Suppressor macrophage treated with lipopolysaccharide for 4 hours (primary cell): ENCODE results near the gene PCF11.
"Not testable (repeated sequence)": the region's sequence is repeated elsewhere in the genome, so short reads cannot be mapped to it uniquely, and the experiment has no call there.

Experiments used
- DNase-seq: peaks from one replicate; pipeline ENCODE4 v3.0.0-alpha.2; 2020

Gene PCF11

DNA sequence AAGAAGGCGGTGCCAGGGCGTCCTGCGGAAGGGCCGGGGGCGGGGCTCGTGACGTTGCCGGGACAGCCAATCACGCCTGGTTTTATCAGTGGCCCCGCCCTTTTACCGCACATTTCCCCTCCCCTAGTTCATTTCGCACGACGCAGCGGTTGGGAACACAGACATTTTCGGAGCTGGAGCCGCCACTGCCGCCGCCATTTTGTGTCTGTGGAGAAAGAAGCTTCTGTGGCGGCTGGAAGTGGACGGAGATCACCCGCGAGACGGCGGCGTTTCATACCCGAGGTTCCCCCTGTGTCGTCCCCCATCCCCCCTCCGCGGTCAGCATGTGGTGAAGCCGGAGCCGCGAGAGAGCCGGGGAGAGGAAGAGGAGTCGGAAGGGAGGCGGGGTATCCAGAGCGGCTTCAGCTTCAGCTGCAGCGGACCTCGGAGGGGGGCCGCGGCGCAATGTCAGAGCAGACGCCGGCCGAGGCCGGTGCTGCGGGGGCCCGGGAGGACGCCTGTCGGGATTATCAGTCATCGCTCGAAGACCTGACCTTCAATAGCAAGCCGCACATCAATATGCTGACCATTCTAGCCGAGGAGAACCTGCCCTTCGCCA lies at the start of gene PCF11:
Gene PCF11, plus strand, starts transcription at position 136 of the 598 bp plus-strand sequence. Its CDS starts 309 bp downstream, at position 445.
- no peak for DNase-seq

DNA sequence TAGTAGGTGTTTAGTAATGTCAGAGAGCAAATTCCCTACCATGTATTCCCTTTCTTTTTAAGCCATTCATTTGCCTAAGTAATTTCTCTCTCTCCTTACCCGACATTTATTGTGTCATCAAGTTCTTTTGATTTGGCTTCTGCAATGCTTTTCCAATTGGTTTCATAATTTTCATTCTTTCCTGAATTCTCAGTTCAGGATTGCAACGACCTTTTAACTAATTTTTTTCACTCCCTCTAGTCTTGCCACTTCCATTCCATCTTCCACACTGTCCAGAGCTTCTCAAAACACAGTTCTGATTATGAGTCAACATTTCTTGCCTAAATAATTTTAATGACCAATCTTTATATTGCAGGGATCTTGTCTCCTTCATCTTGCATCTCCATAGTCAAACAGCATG lies 44.0 kb upstream of the PCF11 start:
- no peak for DNase-seq

GRCh38 chr11:83115026-83115425 lies 41.9 kb upstream of the PCF11 start:
- DNase-seq, result no peak

GRCh38 chr11:83115551-83115950 lies 41.4 kb upstream of the PCF11 start:
- DNase-seq, result no peak

DNA sequence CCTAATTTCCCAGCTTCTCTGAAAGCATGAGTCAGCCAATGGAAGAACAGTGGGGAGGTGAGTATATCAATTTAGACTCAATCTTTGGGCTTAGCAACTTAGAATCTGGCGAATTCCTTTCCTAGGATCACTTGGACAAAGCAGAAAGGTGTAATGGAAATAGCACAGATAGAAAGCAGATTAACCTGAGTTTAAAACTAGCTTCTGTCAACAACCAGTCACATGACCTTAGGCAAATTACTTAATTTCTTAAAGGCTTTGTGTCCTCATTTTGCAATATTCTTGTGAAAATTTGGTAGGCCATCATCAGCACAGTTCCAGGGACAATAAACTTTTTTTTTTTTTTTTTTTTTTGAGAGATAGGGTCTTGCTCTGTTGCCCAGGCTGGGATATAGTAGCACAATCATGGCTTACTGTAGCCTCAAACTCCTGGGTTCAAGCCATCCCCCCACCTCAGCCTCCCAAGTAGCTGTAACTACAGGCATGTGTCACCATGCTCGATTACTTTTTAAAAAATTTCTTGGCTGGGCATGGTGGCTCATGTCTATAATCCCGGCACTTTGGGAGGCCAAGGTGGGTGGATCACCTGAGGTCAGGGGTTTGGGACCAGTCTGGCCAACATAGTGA lies 40.8 kb upstream of the PCF11 start:
- peak; percentile 16 for DNase-seq

GRCh38 chr11:83118814-83119213 lies 38.1 kb upstream of the PCF11 start:
- no peak for DNase-seq

DNA sequence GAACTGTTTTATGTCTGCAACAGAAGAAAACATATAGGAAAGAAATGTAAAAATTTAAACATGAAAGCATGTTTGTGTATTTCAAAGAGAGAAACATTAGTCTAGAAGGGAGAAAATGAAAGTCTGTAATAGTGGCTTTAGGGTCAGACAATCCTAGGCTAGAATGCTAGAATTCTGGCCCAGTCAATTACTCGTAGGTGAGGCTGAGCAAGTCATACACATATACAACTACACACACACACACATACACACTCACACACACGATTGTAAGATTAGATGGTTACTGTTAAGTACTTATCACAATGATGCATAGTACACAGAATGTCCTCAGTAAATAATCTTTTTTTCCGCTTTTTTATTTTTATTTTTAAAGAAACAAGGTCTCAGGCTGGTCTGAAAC lies 37.7 kb upstream of the PCF11 start:
- no peak for DNase-seq

DNA sequence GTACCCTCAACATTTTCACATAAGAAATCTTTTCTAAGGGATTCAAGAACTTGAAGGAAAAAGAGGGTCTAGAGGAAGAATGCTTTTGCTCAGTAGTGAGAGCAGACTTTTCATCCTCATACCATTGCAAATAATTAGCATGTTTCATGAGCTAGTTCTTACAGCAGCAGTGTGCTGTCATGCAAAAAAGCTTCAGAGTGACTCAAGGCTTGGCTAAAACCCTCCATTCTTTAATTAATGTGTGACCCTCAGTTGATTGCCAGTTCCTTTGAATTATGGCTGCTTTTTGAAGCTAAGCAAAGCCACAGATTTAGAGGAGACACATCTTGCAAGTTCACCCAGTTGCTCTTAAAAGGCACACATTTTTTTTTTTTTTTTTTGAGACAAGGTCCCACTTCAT lies 36.6 kb upstream of the PCF11 start:
- no peak for DNase-seq

GRCh38 chr11:83122050-83122449 lies 34.9 kb upstream of the PCF11 start:
- peak; percentile 16 for DNase-seq

DNA sequence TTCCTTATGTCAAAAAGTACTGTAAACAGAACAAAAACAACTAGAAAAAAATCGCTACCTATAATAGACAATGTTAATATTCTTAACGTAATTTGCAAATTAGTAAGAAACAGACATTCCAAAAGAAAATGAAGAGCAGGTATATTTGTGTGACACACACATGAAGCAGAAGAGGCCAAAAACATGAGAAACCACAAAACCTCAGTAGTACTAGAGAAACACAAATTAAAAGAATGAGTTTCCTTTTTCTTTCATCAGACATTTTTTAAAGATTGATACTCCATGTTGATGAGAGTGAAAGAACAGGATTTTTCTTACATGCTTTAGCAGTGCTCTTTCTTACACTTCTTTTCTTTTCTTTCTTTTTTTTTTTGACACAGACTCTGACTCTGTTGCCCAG lies 34.2 kb upstream of the PCF11 start:
- DNase-seq, result no peak

- DNase-seq, result no peak
Measured at GRCh38 chr11:83124636-83125424, 32.1 kb upstream of the PCF11 start.

DNA sequence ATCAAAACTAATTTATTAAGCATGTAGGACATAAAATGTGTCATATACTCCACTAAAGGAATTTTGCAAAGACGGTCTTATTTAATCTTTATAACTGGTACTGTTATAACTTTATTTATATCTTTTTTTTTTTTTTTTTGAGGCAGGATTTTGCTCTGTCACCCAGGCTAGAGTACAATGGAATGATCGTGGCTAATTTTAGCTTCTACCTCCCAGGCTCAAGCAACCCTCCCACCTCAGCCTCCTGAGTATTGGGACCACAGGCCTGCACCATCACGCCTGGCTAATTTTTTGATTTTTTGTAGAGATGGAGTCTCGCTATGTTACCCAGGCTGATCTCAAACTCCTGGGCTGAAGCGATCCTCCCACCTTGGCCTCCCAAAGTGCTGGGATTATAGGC lies 31.4 kb upstream of the PCF11 start:
- no peak for DNase-seq

- DNase-seq, result no peak
Measured at GRCh38 chr11:83127310-83127637, 29.7 kb upstream of the PCF11 start.

DNA sequence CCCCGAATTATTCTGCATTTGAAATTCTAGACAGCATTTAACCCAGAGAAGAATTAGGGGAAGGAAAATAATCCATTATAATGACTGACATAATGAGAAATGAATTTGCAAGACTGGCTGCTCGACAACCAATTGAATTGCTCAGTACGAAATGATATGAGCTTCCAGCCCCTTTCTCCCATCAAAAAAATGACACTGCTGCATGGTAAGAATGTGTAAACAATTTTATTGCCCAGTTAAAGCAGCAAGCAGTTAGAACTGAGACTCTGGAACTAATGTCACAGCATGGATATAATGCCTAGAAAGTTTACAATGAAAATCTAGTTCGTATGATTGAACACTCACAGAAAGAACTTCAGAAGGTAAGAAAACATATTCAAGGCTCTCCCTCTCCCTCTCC lies 24.7 kb upstream of the PCF11 start:
- no peak for DNase-seq

GRCh38 chr11:83133266-83133665 lies 23.7 kb upstream of the PCF11 start:
- not testable (repeated sequence) for DNase-seq

- no peak for DNase-seq
Measured at GRCh38 chr11:83139310-83139709, 17.6 kb upstream of the PCF11 start.

DNA sequence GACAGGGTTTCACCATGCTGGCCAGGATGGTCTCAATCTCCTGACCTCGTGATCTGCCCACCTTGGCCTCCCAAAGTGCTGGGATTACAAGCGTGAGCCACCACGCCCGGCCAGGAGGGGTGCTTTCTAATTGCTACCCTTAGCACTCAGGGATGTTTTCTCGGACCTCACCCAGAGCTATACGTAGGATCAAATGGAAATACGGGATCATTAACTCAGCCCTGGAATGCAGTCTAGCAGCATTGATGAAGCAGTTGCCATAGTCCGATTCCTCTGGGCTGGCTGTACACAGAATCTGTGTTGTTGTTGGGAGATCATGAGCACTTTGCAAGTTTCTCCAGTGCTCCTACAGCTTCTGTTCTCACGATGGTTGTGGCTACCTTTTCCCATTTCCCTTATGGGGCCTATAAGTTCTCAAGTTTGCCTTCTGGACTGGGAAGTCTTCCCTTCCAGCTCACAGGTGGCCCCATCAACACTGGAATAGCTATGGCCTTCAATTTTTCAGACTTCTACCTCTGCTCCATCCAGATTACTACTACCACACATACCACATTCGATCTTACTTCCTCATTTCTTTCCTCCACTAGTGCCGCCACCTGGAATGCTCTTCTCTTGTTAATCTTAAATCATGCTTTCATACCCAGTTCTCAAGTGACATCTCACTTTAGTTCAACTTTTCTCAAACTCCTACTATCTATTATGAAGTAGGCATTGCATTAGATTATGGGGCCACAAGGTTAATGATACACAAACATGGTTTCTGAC lies 16.1 kb upstream of the PCF11 start:
- no peak for DNase-seq

DNA sequence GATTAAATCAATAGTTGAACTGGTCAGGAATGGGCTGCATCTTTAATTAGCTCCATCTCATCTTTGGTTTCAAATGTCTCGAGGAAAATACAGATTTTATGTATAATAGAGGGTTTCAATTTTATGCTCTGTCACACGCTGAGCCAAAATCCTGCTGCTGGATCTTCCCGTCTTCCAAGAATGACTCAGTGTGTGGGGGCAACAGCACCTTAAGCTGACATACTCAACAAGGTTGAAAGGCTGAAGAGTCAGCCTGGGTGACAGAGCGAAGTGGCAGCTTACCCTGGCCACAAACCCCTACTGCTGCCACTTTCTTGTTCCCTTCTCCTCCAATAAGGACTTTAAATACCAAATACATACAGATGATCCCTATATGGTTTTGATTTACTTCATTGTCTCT lies 9.0 kb upstream of the PCF11 start:
- no peak for DNase-seq

DNA sequence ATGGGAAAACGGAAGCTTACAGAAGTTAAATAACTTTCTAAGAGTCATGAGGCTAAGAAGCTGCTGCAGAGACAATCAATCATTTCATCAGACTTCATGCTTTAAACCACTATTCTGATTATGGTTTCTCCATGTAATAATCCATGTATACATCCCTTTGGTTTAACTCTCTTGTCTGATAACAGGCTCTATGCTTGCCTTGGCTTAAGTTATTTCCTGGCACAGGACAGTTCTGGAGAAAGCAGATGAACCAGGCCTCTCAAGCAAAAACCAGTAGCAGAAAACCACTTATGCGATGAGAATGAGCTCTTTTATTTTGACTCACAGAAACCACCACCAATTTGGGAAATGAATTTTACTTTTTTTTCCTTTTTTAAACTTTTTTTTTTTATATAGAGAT lies 6.5 kb upstream of the PCF11 start:
- DNase-seq, result no peak

DNA sequence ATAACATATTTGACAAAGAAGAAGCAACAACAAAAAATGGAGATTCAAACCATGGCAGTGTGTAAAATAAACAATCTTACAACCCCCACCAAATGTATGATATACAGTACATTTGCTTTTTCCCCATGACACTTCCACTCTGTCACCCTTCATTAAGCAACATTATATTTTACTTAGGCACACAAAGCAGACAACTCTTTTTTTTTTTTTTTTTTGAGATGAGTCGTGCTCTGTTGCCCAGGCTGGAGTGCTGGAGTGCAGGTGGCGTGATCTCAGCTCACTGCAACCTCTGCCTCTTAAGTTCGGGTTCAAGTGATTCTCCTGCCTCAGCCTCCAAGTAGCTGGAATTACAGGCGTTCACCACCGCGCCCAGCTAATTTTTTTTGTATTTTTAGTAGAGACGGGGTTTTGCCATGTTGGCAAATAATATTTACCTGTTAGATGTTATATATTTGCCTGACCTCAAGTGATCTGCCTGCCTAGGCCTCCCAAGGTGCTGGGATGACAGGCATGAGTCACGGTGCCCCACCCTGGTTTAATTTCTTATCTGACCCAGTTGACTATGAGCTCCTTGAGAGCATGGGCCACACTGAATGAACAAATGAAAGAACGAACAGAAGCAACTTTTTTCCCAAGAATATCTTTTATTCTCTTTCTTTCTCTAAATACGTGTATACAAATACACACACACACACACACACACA lies 5.5 kb upstream of the PCF11 start:
- DNase-seq, result no peak

DNA sequence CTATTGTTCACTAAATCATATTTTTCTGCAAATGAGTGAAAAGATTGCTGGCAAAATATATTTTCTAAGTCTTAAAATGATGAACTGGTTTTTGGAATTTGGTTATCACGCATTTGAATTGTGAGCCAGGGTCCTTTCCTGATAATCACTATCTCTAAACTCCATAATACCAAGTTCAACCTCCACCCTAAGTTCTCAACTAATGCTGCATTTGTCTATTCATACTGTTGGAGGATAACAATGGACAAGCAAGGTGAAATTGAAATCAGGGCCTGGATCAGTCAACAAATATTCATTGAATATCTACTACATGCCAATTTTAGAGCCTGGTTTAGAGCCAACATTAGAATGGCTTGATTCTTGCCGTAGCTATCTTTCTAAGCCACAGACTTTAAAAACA lies 4.7 kb upstream of the PCF11 start:
- DNase-seq, result no peak

GRCh38 chr11:83153764-83154163 lies 3.2 kb upstream of the PCF11 start:
- peak; percentile 48 for DNase-seq
